Neural progenitor cell (in vitro differentiated cells): ENCODE measurements around the gene OSGIN1. TPM values are rescaled to one million over a fixed set of nuclear protein-coding genes. Genes with fewer than 3 reads are reported as not detected.

Source experiments
- DNase-seq: peaks from one replicate; pipeline ENCODE4 v3.0.0-alpha.2; 2016; ENCODE audit warnings: low spot score
- H2AFZ ChIP-seq: fragments of 200-600 bp; sonication (generic); replicated peaks from 2 replicates; pipeline ENCODE4 v1.6.1; 2016; ENCODE audit warnings: antibody characterized with exemption
- H3F3A ChIP-seq: fragments of 200-600 bp; sonication (generic); 2 replicates; pipeline ENCODE4 v1.6.1; 2016; ENCODE audit warnings: antibody characterized with exemption, low read depth
- H3K27ac ChIP-seq: fragments of 200-600 bp; sonication (generic); 2 replicates; pipeline ENCODE4 v1.5.1; 2016; ENCODE audit warnings: mild to moderate bottlenecking
- H3K27me3 ChIP-seq: fragments of 200-600 bp; sonication (generic); 2 replicates; pipeline ENCODE4 v1.6.1; 2016; ENCODE audit warnings: mild to moderate bottlenecking, moderate library complexity
- H3K36me3 ChIP-seq: fragments of 200-600 bp; sonication (generic); 2 replicates; pipeline ENCODE4 v1.5.1; 2016
- H3K4me1 ChIP-seq: fragments of 200-600 bp; sonication (generic); 2 replicates; pipeline ENCODE4 v1.6.1; 2016; ENCODE audit warnings: mixed run types
- H3K4me2 ChIP-seq: fragments of 200-600 bp; sonication (generic); 2 replicates; pipeline ENCODE4 v1.6.1; 2016
- H3K4me3 ChIP-seq: fragments of 200-600 bp; sonication (generic); 2 replicates; pipeline ENCODE4 v1.5.1; 2016
- H3K79me2 ChIP-seq: fragments of 200-600 bp; sonication (generic); 2 replicates; pipeline ENCODE4 v1.6.1; 2016; ENCODE audit warnings: low read depth
- H3K9ac ChIP-seq: fragments of 200-600 bp; sonication (generic); 2 replicates; pipeline ENCODE4 v1.6.1; 2016
- H3K9me3 ChIP-seq: fragments of 200-600 bp; sonication (generic); 2 replicates; pipeline ENCODE4 v1.5.1; 2016; ENCODE audit warnings: low read depth
- H4K20me1 ChIP-seq: fragments of 200-600 bp; sonication (generic); 2 replicates; pipeline ENCODE4 v1.6.1; 2016; ENCODE audit warnings: low read depth
- H3K27ac Mint-ChIP-seq: 3 replicates; pipeline ENCODE4 v1.8.0; 2021; ENCODE audit warnings: mixed read lengths
- H3K27me3 Mint-ChIP-seq: 2 replicates; pipeline ENCODE4 v1.8.0; 2022; ENCODE audit warnings: low read depth, mild to moderate bottlenecking, inconsistent platforms, moderate library complexity, mixed read lengths; ENCODE audit not compliant: insufficient read depth
- H3K36me3 Mint-ChIP-seq: 3 replicates; pipeline ENCODE4 v1.8.0; 2021; ENCODE audit warnings: mixed read lengths
- H3K4me1 Mint-ChIP-seq: 3 replicates; pipeline ENCODE4 v1.8.0; 2021; ENCODE audit warnings: mixed read lengths
- H3K4me3 Mint-ChIP-seq: 3 replicates; pipeline ENCODE4 v1.8.0; 2021; ENCODE audit warnings: mild to moderate bottlenecking, moderate library complexity, mixed read lengths
- H3K9me3 Mint-ChIP-seq: 3 replicates; pipeline ENCODE4 v1.8.0; 2020; ENCODE audit warnings: mixed read lengths
- EZH2 ChIP-seq: fragments of 200-600 bp; sonication (generic); IDR thresholded peaks from 2 replicates; pipeline ENCODE4 v1.6.1; 2017; ENCODE audit warnings: antibody characterized with exemption, mild to moderate bottlenecking, moderate library complexity
- EZH2phosphoT487 ChIP-seq: fragments of 200-600 bp; sonication (generic); IDR thresholded peaks from 2 replicates; pipeline ENCODE4 v1.6.1; 2017; ENCODE audit warnings: antibody characterized with exemption
- total RNA-seq: library from RNA; depleted of rRNA; stranded (reverse); fragments of >200 nt; gene quantifications from 2 replicates; pipeline ENCODE4 v1.2.3, GENCODE V29; 2015; ENCODE audit warnings: low replicate concordance
- TF ChIP-seq, protein P1 (sequence below): fragments of 200-600 bp; sonication (generic); IDR thresholded peaks from 2 replicates; pipeline ENCODE4 v1.5.1; 2017; ENCODE audit warnings: antibody characterized with exemption, mild to moderate bottlenecking

OSGIN1 gene
- total RNA-seq, 1 donor from 2014 or later = not detected

DNA sequence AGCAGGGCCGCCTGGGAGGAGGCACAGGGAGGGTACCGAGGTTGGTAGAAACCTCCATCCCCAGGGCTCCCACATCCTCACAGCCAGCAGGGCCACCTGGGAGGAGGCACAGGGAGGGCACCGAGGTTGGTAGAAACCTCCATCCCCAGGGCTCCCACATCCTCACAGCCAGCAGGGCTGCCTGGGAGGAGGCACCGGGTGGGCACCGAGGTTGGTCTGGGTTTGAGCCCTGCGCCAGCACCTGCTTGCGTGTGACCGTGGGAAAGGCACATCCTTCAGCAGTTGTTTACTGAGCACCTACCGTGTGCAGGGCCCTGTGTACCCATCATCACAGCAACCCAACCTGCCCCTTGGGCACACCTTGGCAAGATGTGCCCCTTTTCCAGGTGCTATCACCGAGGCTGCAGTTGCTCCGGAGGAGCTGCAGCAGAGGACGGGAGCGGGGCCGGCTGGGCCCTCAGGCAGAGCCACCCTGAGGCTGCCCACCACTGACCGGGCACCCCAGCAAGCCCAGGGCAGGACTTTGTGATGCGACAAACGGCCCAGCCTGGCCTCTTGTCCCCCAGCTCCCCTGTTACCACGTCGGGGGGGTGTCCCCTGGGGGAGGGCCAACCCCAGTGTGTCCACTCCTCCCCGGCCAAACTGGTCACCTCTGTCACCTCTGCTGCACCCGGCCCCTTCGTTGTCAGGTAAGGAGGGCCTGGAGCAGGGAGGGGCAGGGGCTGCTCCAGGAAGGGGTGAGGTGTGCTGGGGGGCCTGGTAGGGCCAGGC lies 22.1 kb upstream of the OSGIN1 start:
- no peak overlapping the region for H3K4me3 Mint-ChIP-seq

DNA sequence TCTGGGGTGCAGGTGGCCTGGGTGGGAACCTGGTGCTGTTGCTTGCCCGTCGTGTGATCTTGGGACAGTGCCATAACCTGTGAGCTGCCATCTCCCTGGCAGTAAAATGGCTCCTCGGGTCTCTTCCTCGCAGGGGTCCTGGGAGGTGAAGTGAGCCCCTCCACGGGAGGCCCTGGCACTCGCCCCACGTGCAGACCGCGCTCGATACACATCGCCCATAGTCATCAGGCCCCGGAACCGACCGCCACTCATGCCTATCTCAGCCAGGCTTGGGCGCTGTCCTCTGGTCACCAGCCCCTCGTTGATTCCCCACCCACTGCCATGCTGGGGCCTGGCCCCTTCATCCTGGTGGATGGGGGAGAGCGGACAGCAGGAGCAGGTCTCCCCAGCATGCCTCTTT lies 21.5 kb upstream of the OSGIN1 start:
- H3K9ac ChIP-seq = no peak overlapping the region
- H3K9me3 ChIP-seq = no peaks in the 10 kb centered on the region
- H2AFZ ChIP-seq = no peak overlapping the region
- no peaks in the 10 kb centered on the region for H4K20me1 ChIP-seq
- H3F3A ChIP-seq = peaks cover 12% of the 10 kb centered on the region
- H3K36me3 ChIP-seq = no peaks in the 10 kb centered on the region
- Mint-ChIP-seq H3K4me3 (no peak overlapping the region), H3K27me3 (peaks cover 12% of the 10 kb centered on the region), H3K9me3 (no peaks in the 10 kb centered on the region), H3K4me1 (peaks cover 16% of the 10 kb centered on the region), H3K36me3 (no peaks in the 10 kb centered on the region), H3K27ac (no peak overlapping the region)
- peaks cover 8% of the 10 kb centered on the region for H3K4me1 ChIP-seq
- H3K27ac ChIP-seq = no peak overlapping the region
- TF ChIP-seq, protein P1, sequence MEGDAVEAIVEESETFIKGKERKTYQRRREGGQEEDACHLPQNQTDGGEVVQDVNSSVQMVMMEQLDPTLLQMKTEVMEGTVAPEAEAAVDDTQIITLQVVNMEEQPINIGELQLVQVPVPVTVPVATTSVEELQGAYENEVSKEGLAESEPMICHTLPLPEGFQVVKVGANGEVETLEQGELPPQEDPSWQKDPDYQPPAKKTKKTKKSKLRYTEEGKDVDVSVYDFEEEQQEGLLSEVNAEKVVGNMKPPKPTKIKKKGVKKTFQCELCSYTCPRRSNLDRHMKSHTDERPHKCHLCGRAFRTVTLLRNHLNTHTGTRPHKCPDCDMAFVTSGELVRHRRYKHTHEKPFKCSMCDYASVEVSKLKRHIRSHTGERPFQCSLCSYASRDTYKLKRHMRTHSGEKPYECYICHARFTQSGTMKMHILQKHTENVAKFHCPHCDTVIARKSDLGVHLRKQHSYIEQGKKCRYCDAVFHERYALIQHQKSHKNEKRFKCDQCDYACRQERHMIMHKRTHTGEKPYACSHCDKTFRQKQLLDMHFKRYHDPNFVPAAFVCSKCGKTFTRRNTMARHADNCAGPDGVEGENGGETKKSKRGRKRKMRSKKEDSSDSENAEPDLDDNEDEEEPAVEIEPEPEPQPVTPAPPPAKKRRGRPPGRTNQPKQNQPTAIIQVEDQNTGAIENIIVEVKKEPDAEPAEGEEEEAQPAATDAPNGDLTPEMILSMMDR = no peak
- TF ChIP-seq EZH2phosphoT487 (no peak), EZH2 (no peak)
- no peak overlapping the region for H3K4me3 ChIP-seq
- no peaks in the 10 kb centered on the region for H3K79me2 ChIP-seq
- H3K4me2 ChIP-seq = no peak overlapping the region
- no peak for DNase-seq
- H3K27me3 ChIP-seq = no peaks in the 10 kb centered on the region

More for the DNA sequence above, 22.1 kb upstream of the OSGIN1 start:
- Mint-ChIP-seq H3K4me1 (peaks cover 18% of the 10 kb centered on the region), H3K9me3 (no peaks in the 10 kb centered on the region), H3K27me3 (peaks cover 14% of the 10 kb centered on the region), H3K36me3 (no peaks in the 10 kb centered on the region), H3K27ac (no peak overlapping the region)
- TF ChIP-seq EZH2phosphoT487 (no peak), EZH2 (no peak)
- TF ChIP-seq, protein P1 = no peak
- Histone ChIP-seq H3K79me2 (no peaks in the 10 kb centered on the region), H3K36me3 (no peaks in the 10 kb centered on the region), H3K9me3 (no peaks in the 10 kb centered on the region), H3F3A (peaks cover 12% of the 10 kb centered on the region), H3K4me1 (peaks cover 11% of the 10 kb centered on the region), H3K4me2 (no peak overlapping the region), H4K20me1 (no peaks in the 10 kb centered on the region), H3K9ac (no peak overlapping the region), H3K4me3 (no peak overlapping the region), H3K27ac (no peak overlapping the region), H3K27me3 (no peaks in the 10 kb centered on the region), H2AFZ (no peak overlapping the region)
- DNase-seq = no peak

DNA sequence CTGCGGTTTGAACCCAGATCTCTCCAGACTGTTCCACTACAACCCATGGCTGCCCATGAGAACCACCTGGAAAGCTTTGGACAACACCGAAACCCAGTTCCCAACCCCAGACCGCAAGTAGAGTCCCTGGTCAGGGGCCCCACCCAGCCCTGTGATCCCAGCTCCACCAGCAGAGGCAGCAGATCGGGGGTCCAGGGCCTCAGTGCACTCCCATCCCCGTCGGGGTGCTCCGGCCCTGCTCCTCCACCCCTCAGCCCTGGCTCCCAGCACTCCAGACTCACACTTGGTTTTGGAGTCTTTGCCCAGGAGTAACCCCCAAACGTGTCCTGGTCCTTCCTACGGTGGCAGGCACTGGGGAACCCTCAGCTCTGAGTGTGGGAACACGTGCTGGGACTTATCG lies 20.7 kb upstream of the OSGIN1 start:
- no peak overlapping the region for H2AFZ ChIP-seq
- no peak overlapping the region for H3K4me2 ChIP-seq
- Mint-ChIP-seq H3K4me1 (peaks cover 15% of the 10 kb centered on the region), H3K27ac (no peak overlapping the region), H3K27me3 (peaks cover 12% of the 10 kb centered on the region), H3K36me3 (no peaks in the 10 kb centered on the region), H3K4me3 (no peak overlapping the region), H3K9me3 (no peaks in the 10 kb centered on the region)
- peaks cover 3% of the 10 kb centered on the region for H3K4me1 ChIP-seq
- H3K36me3 ChIP-seq = no peaks in the 10 kb centered on the region
- H4K20me1 ChIP-seq = no peaks in the 10 kb centered on the region
- H3F3A ChIP-seq = peaks cover 6% of the 10 kb centered on the region
- H3K9me3 ChIP-seq = no peaks in the 10 kb centered on the region
- no peak overlapping the region for H3K4me3 ChIP-seq
- H3K27me3 ChIP-seq = no peaks in the 10 kb centered on the region
- DNase-seq = no peak
- no peaks in the 10 kb centered on the region for H3K79me2 ChIP-seq
- no peak overlapping the region for H3K27ac ChIP-seq
- TF ChIP-seq, protein P1 = no peak
- TF ChIP-seq EZH2 (no peak), EZH2phosphoT487 (no peak)
- H3K9ac ChIP-seq = no peak overlapping the region
